GM19372 (cell line): ENCODE data around the gene LETM1.
A peak's percentile ranks its signal among the peaks of the same experiment; 100 is the strongest.

ENCODE experiments used
- ATAC-seq: cut with Tn5 transposase; IDR thresholded peaks from one replicate; pipeline ENCODE4 v1.9.1; 2021; ENCODE audit warnings: mild to moderate bottlenecking, low read depth, moderate library complexity; ENCODE audit not compliant: unreplicated experiment

The LETM1 gene

DNA sequence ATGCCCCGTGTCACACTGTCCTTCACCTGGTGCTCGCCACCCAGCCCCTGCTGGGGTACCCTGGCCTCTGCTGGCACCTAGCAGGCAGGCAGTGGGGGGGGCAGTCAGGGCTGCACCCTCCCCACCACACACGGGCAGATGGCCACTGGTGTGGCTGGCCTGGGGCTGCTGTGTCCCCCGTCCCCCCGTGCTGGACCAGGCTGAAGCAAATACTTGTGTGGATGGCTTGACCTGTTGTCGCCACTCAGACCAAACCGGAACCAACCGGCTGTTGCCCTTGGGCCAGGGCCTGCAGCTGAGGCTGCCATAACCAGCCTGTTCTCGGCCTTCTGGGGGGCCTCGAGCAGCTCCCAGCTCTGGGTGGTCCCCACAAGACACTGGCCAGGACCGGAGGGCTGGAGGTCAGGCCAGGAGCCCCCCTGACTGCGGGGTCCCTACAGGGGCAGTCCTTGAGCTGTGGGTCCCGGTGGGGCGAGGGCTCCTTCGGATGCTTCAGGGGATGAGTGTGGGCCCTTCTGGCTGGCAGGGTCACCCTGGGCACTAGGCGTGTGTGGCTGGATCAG, 58.6 kb downstream of the LETM1 start:
- no peak for ATAC-seq

DNA sequence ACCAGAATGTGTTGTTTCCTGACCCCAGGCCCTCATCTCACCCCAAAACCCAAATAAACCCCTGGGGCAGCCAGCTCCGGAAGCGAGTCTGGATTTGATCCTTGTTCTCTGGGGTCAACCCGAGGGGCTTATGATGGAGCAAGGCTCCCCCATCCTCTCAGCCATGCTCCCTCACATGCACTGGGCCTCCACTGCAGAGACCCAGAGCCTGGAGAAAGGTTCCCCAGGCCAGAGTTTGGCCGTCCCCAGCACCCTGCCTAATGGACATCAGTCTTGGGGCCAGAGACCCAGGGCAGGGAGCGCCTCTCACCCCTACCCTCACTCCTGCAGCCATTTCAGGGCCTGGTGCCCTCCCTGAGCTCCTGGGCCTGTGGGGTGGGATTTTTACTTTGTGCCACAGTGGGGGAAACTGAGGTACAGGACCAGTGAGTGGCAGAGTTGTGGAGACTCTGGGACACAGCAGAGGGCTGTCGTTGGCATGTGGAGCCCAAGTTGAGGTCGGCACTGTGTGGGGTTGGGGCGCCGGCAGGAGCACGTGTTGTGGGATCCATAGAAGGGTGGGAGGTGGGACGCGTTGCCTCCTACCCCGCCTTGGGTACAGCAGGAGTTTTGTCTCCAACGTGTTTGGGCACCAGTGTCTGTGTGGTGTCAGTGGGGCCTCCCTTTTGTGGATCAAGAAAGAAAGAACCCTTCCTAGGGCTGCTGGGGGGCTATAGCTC, 59.3 kb downstream of the LETM1 start:
- no peak for ATAC-seq

- ATAC-seq = no peak
Measured at GRCh38 chr4:1795299-1796195, 60.4 kb downstream of the LETM1 start.

DNA sequence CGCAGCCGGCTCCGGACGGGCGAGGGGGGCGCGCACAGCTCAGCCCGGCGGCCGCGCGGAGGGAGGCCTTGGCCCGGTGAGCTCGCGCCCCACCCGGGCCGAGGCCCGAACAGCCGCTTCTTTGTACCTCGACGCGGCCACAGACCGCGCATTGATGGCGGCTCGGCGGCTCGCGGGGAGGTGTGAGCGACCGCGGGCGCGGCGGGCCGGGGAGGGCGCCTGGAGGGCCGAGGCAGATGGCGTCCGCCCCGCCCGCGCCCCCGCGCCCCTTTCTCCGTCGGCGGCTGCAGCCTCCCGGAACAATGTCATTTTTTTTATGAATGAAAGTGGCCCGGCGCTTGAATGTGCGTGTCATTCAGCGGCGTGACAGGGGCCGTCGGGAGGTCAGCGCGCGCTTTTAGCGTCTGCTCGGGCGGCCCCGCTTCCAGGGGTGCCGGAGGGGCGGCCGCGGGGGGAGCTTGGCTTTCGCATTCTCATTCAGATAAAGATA, 61.1 kb downstream of the LETM1 start:
- ATAC-seq = no peak

GRCh38 chr4:1793940-1794808, 61.8 kb downstream of the LETM1 start:
- ATAC-seq = no peak

DNA sequence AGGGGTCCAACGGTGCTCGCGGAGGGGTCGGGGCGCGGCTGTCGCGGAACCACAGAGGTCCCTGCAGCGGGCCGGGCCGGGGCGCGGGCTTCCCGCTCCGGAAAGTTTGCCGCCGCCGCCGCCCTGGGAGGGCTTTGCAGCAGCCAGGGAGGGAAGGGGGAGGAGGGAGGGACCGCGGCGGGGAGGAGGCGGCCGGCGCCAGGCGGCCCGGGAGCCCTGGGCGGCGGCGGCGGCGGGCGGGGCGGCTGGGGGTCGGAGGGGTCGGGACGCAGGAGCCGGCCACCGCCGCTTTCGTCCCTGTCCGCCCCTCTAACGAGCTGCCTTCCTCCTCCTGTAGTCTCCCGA, 62.5 kb downstream of the LETM1 start:
- no peak for ATAC-seq

GRCh38 chr4:1792832-1793495, 63.0 kb downstream of the LETM1 start, which contains the start of gene FGFR3:
Gene FGFR3, plus strand, starts transcription at chr4:1793293. Its CDS starts 642 bp downstream, at chr4:1793935.
- peak; percentile 55 for ATAC-seq

- ATAC-seq = no peak
Measured at GRCh38 chr4:1792158-1792831, 63.7 kb downstream of the LETM1 start.

DNA sequence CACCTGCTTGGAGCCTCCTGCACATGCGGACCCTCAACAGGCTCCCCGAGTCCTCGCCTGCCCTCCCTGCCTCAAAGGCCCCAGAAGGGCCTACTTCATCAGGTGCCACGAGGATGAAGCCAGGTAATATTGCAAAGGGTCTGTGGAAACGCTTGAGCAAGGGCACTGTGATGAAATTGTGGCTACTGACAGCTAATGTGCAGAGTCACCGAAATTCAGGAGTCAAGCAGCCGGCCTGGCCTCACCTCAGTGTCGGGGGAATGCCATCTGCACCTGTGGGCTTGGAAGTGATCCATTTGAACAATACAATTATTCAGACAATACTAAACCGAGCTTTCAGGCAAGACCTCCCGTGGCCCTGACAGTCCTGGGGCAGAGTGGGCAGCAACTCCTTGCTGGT, 66.0 kb downstream of the LETM1 start:
- no peak for ATAC-seq

DNA sequence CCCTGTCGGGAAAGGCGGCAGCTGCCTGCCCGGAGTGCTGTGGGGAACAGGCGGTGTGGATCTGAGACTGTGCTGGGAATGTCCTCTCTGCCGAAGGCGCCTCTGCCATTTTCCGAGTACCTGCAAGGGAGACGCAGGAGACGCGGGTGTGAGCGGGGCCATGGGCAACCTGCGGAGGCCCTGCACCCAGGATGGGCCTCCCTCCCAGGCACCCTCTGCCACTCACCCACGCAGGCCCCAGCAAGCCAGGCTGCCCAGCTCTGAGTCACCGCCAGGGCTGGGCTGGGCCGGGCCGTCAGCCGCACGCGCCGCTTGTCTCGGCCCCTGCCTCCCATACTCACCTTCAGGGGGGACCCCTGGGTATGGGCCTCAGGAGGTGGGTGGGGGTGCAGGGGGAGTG, 66.4 kb downstream of the LETM1 start:
- no peak for ATAC-seq

- no peak for ATAC-seq
Measured at GRCh38 chr4:1788254-1788973, 67.5 kb downstream of the LETM1 start.

DNA sequence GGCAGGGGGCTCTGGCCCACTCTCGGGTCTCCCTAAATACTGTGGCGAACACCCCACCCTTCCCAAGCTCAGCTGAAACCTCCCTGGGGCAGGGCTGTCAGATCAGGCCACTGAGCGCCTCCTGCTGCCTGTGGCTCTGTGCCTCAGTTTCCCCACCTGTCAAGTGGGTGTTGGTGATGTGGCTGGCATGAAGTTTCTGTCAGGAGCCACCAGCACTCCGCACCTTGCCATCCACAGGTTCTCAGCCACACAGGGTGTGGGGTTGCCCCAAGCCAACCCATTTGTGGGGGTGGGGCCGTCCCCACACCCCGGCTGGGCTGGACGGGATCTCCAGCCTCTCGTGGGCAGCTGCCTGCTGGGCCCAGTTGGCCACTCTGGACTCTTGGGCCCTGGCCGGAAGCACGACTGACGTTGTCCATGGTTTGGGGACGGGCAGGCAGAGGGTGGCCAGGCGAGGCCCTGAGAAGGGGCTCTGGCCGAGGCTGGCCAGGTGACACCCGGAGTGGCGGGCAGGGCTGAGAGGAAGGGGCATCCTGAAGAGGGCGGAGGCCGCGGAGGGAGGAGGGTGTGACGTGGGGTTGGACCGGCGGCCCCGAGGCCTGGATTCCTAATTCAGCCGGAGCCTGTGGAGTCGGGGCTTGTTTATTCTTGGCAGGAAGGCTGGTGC, 68.4 kb downstream of the LETM1 start:
- ATAC-seq = no peak

DNA sequence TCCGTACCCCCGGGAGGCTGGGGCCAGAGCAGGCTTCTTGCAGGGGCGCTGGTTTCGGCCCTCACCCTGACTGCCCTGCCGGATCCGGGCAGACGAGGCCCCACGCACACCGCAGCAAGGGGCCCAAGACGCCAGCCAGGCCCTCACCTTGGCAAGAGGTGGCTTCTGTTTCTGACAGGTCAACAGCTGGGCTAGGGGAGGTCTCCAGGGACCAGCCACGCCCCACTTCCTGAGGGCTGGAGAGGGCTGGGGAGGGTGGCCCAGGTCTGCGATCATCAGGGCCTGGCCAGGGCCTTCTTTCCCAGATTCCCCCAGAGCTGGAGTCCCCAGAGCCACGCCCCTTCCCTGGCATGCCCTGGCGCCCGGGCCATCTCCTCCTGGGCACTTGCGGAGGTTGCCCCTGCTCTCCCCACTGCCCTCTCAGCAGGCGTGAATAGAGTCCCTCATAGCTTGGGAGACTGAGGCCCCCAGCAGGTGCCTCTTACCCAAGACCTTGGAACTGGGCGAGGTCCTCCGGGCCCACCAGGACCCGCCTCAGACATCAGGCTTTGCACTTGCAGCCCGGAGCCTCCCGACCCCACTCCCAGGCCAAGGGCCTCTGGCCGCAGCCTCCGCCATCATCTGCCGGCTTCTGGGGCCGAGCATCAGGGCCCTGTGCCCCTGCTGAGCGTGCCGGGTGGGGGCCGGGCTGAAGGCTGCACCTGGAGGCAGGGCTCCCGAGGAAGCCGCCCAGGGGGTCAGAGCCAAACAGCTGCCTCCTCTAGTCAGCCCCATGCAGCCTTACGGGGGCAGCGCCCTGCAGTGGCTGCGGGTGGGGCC, 69.2 kb downstream of the LETM1 start:
- ATAC-seq = no peak

GRCh38 chr4:1785592-1785991, 70.4 kb downstream of the LETM1 start:
- ATAC-seq = no peak

GRCh38 chr4:1784789-1785591, 71.0 kb downstream of the LETM1 start:
- ATAC-seq = no peak

- ATAC-seq = no peak
Measured at GRCh38 chr4:1784395-1784788, 71.6 kb downstream of the LETM1 start.

- no peak for ATAC-seq
Measured at GRCh38 chr4:1783970-1784369, 72.0 kb downstream of the LETM1 start.
